Right lobe of liver (tissue), 6 donors: ENCODE results near the gene CALCOCO2. TPM values are rescaled to one million over a fixed set of nuclear protein-coding genes. Genes with fewer than 3 reads are reported as not detected.
"Not testable (repeated sequence)": the region's sequence is repeated elsewhere in the genome, so short reads cannot be mapped to it uniquely, and the experiment has no call there.

Experiments
- ATAC-seq, 4 donors: fragments of 200-7000 bp; cut with Tn5 transposase; one replicate each; pipeline ENCODE4 v1.9.1; 2020; ENCODE audit warnings: mild to moderate bottlenecking in 4 of 4, moderate library complexity in 4 of 4
- DNase-seq, 3 donors: peaks; one replicate each; pipeline ENCODE4 v3.0.0-alpha.2; 2020
- H3K27ac ChIP-seq, 3 donors: fragments of 200-600 bp; one replicate each; pipeline ENCODE4 v1.8.0; 2022
- H3K27me3 ChIP-seq, 2 donors: fragments of 200-600 bp; one replicate each; pipeline ENCODE4 v1.8.0; 2022
- H3K36me3 ChIP-seq, 4 donors: fragments of 200-600 bp; sonication (generic) in 1 of 4; one replicate each; pipeline versions ENCODE4 v1.5.1 to v1.8.0; 2017 to 2022; ENCODE audit warnings: control low read depth in 1 of 4
- H3K4me1 ChIP-seq, 4 donors: fragments of 200-600 bp; sonication (generic) in 1 of 4; one replicate each; pipeline versions ENCODE4 v1.5.1 to v1.8.0; 2017 to 2022; ENCODE audit warnings: control low read depth in 1 of 4
- H3K4me3 ChIP-seq, 3 donors: fragments of 200-600 bp; one replicate each; pipeline ENCODE4 v1.8.0; 2022
- H3K9me3 ChIP-seq, 4 donors: fragments of 200-600 bp; sonication (generic) in 1 of 4; one replicate each; pipeline versions ENCODE4 v1.5.1 to v1.8.0; 2017 to 2022; ENCODE audit warnings: control low read depth in 1 of 4
- POLR2A ChIP-seq: fragments of 450-650 bp; IDR thresholded peaks from one replicate; pipeline ENCODE4 v1.6.1; 2017; ENCODE audit warnings: antibody characterized with exemption, mild to moderate bottlenecking
- WGBS: methylation state at CpG from one replicate; pipeline ENCODE4 v1.1.6; 2018; ENCODE audit warnings: low coverage, low lambda C conversion rate; ENCODE audit not compliant: insufficient coverage; ENCODE audit errors: missing lambda C conversion rate; 5-methylcytosine and 5-hydroxymethylcytosine counted together
- intact Hi-C, 2 donors: fragments of 100-400 bp; cut with DNase I; formaldehyde crosslinking; loops; one replicate each; pipeline versions ENCODE4 v1.11.2 to v1.14.1; 2022
- total RNA-seq, 6 experiments: library from RNA; depleted of rRNA in 2 of 6; stranded (reverse); fragments of >200 nt in 2 of 6; fragmentation: NEBNext Ultra II Directional in 3 of 6; extraction: Animal tissue kit (Norgen Biotek cat#: 25700) in 3 of 6; gene quantifications; one replicate each; pipeline versions ENCODE4 v1.1.0 to v1.2.4, GENCODE V29; 2016 to 2023
- TF ChIP-seq, protein P1 (sequence below), 4 donors: fragments of 200-600 bp in 3 of 4; fragments of 450-650 bp in 1 of 4; IDR thresholded peaks; one replicate each; pipeline versions ENCODE4 v1.5.1 to v1.8.0; 2016 to 2022; ENCODE audit warnings: antibody characterized with exemption in 4 of 4, mild to moderate bottlenecking in 2 of 4
- donor health status: DM: no; HTN: yes; CAD: no.
- donor health status: DM: no; HTN: no; CAD: no.
- donor health status: DM: no; HTN: no; CAD: no.
- donor health status: DM: no; HTN: yes; CAD: no.
- donor health status: DM: no; HTN: yes; CAD: no.

The CALCOCO2 gene
- total RNA-seq, 6 experiments from 2014 or later, result 58.0 to 93.3 (median 72.1) TPM

DNA sequence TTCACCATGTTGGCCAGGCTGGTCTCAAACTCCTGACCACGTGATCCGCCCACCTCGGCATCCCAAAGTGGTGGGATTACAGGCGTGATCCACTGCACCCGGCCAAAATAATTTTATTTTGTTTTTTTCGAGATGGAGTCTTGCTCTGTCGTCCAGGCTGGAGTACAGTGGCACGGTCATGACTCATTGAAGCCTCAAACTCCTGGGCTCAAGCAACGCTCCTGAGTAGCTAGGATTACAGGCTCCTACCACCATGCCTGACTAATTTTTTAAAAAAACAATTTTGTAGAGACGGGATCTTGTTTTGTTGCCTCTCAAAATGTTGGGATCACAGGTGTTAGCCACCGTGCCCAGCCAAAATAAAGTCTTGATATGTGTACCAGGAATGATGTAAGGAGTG, 11.4 kb upstream of the CALCOCO2 start:
- Histone ChIP-seq H3K27me3 (no peaks in the 10 kb centered on the region), H3K9me3 (no peaks in the 10 kb centered on the region), H3K4me3 (no peak overlapping the region), H3K27ac (no peak overlapping the region), H3K4me1 (peaks cover 0 to 5% (median 0%) of the 10 kb centered on the region in 4 donors), H3K36me3 (no peaks in the 10 kb centered on the region)
- TF ChIP-seq, protein P1, sequence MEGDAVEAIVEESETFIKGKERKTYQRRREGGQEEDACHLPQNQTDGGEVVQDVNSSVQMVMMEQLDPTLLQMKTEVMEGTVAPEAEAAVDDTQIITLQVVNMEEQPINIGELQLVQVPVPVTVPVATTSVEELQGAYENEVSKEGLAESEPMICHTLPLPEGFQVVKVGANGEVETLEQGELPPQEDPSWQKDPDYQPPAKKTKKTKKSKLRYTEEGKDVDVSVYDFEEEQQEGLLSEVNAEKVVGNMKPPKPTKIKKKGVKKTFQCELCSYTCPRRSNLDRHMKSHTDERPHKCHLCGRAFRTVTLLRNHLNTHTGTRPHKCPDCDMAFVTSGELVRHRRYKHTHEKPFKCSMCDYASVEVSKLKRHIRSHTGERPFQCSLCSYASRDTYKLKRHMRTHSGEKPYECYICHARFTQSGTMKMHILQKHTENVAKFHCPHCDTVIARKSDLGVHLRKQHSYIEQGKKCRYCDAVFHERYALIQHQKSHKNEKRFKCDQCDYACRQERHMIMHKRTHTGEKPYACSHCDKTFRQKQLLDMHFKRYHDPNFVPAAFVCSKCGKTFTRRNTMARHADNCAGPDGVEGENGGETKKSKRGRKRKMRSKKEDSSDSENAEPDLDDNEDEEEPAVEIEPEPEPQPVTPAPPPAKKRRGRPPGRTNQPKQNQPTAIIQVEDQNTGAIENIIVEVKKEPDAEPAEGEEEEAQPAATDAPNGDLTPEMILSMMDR (IDR thresholded peaks at IDR 0.05), result no peak
- no peak for TF ChIP-seq POLR2A
- ATAC-seq (no peak), DNase-seq (no peak)
- intact Hi-C loops, result loop anchor here in 1 of 2 donors (5.0 kb wide), 1 partner anchor 58 kb away; no protein-coding TSS in a partner anchor
- WGBS, result 79% methylated on average over 10 of the region's 11 CpGs

DNA sequence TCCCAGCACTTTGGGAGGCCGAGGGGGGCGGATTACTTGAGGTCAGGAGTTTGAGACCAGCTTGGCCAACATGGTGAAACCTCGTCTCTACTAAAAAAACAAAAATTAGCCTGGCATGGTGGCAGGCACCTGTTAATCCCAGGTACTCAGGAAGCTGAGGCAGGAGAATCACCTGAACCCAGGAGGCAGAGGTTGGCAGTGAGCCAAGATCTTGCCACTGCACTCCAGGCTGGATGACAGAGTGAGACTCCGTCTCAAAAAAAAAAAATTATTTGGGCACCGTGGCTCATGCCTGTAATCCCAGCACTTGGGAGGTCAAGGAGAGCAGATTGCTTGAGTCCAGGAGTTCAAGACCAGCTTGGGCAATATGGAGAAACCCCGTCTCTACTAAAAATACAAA, 9.9 kb upstream of the CALCOCO2 start:
- H3K27me3 ChIP-seq, H3K27ac ChIP-seq, H3K4me1 ChIP-seq, DNase-seq, ATAC-seq, intact Hi-C loops, H3K4me3 ChIP-seq, H3K36me3 ChIP-seq, H3K9me3 ChIP-seq: not testable (repeated sequence)
- WGBS, result 88% methylated on average over 3 of the region's 6 CpGs

DNA sequence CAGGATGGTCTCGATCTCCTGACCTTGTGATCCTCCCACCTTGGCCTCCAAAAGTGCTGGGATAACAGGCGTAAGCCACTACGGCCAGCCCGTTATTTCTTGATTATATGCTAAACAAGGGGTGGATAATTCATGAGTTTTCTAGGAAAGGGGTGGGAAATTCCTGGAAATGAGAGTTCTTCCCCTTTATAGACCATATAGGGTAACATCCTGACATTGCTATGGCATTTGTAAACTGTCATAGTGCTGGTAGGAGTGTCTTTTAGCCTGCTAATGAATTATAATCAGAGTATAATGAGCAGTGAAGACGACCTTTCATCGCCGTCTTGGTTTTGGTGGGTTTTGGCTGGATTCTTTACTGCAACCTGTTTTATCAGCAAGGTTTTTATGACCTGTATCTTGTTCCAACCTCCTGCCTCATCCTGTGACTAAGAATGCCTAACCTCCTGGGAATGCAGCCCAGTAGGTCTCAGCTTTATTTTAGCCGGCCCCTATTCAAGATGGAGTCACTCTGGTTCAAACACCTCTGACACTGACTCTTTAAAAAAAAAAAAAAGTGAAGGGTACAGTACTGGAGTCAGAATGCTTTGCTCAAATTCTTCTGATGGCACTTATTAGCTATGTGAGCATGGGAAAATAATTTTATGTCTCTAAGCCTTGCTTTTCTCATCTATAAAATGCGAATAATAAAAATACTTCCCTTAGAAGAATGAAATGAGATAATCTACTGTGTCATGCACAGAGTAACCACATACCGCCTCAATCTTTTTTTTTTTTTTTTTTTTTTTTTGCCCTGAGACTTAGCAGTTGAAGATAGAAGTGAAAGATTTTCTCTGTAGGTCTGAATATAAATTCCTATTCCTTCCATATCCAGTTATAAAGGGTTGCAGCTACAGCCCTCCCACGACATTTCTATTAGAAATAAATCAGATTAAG, 5.1 kb upstream of the CALCOCO2 start:
- ATAC-seq, result no peak
- Histone ChIP-seq H3K27ac (no peak overlapping the region), H3K27me3 (no peaks in the 10 kb centered on the region), H3K36me3 (no peaks in the 10 kb centered on the region), H3K9me3 (no peaks in the 10 kb centered on the region), H3K4me3 (no peak overlapping the region), H3K4me1 (no peaks in the 10 kb centered on the region)
- DNase-seq, result no peak
- 69% methylated on average over 10 of the region's 11 CpGs for WGBS
- intact Hi-C loops, result no loop called here
- no peak for TF ChIP-seq POLR2A
- TF ChIP-seq, protein P1 (IDR thresholded peaks at IDR 0.05), result no peak

DNA sequence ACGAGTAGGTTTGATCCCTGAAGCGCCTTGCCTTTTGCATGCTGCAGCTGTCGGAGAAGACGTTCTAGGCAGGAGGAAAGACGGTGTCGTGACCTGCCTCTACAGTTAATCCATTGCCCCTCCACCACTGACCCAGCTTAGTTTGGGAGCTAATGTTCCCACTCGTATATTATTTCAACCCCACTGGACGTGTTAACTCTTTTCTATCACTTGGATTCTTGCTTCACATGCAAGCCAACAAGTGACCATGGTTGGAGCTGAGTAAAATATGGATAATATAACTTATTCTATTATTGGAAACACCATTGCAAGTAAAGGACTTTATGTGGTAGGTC, 681 bp downstream of the CALCOCO2 start:
- Histone ChIP-seq H3K36me3 (no peaks in the 10 kb centered on the region), H3K27me3 (no peaks in the 10 kb centered on the region), H3K27ac (peak overlapping the region; percentile 96 to 100 (median 98)), H3K4me3 (peak overlapping the region; percentile 81 to 98 (median 94)), H3K4me1 (peaks cover 0 to 28% (median 10%) of the 10 kb centered on the region in 4 donors), H3K9me3 (no peaks in the 10 kb centered on the region)
- intact Hi-C loops, result no loop called here
- 2% methylated on average over 6 of the region's 8 CpGs for WGBS
- ATAC-seq (no peak), DNase-seq (no peak)
- no peak for TF ChIP-seq POLR2A
- TF ChIP-seq, protein P1 (IDR thresholded peaks at IDR 0.05), result no peak

DNA sequence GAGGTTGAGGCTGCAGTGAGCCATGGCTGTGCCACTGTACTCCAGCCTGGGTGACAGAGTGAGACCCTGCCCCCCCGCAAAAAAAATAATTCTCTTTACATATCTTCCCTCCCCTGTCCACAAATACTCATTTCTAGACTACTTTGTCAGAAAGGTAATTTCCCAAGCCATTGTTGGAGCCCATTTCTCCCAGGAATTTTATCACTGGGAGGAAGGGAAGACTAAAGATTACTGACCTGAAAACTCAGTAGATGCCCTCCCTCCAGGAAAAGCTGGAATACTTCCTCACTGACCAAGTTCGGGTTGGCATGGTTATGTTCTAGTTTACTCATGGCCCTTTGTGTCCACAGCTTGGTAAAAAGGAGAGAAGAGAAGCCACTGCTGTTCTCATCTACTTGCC, 4.1 kb downstream of the CALCOCO2 start:
- no peaks in the 10 kb centered on the region for H3K27me3 ChIP-seq
- ATAC-seq (no peak), DNase-seq (no peak)
- no peak overlapping the region for H3K27ac ChIP-seq
- no peaks in the 10 kb centered on the region for H3K36me3 ChIP-seq
- WGBS, result 52% methylated on average over 2 of the region's 2 CpGs
- H3K9me3 ChIP-seq, result no peaks in the 10 kb centered on the region
- intact Hi-C loops, result no loop called here
- H3K4me3 ChIP-seq, result no peak overlapping the region
- no peak for TF ChIP-seq POLR2A
- TF ChIP-seq, protein P1 (IDR thresholded peaks at IDR 0.05), result no peak
- H3K4me1 ChIP-seq, result peaks cover 0 to 35% (median 12%) of the 10 kb centered on the region in 4 donors
